ENCODE data around the gene NMT1.

The NMT1 gene

DNA sequence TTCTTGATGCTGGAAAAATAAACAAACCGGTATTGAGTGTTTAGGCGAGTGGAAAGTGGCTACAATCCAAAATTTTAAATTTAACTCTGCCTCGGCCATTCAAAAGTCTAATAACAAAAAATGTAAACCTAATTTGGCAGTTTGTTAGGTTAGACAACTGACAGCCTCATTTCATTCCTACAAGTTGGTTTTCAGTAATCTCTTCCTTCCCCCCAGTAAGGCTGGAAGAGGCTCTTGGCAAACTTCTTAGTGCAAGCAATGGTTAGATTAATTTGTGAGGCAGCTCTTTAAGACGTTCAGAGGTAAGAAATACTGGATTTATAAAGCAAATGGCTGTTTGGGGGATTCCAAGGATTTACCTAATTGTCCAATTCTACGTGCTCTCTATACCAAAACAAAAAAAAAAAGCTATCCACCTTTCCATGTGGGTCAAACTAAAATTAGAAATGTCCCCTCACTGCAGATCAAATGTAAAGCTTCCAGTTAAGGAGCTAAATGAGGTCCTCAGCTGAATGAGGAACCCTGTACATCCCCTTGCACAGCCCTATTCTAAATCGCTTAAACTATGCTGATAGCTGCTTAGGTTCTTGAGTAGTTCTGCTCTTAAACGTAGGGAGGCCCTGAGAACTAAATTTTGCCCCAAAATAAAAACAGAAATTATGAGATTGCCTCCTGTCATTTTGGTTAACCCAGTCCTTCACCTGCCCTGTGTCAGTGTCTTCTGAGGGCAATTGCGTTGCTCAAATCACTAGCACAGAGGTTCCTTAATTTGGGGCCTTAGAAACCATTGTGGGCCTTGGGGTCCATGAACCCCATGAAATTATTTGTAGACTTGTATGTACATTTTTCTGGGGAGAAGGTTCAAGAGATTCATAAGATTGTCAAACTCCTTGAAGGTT, 90.0 kb downstream of the NMT1 start:
- no peak for DNase-seq (ENCODE audit: low read depth in 3 of 3)

DNA sequence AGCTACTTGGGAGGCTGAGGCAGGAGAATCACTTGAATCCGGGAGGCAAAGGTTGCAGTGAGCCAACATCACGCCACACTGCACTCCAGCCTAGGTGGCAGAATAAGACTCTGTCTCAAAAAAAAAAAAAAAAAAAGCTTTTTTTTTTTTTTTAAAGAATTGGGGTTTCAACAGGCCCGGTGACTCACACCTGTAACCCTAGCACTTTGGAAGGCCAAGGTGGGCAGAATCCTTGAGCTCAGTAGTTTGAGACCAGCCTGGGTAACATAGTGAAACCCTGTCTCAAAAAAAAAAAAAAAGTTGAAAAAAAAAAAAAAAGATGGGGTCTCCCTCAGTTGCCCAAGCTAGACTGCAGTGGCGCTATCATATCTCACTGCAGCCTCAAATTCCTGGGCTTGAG, 93.9 kb downstream of the NMT1 start:
- no peak for DNase-seq (ENCODE audit: low read depth in 3 of 3)

- DNase-seq (ENCODE audit: low read depth in 3 of 3) = no peak
Observed at GRCh38 chr17:45155483-45155882, 94.4 kb downstream of the NMT1 start.

DNA sequence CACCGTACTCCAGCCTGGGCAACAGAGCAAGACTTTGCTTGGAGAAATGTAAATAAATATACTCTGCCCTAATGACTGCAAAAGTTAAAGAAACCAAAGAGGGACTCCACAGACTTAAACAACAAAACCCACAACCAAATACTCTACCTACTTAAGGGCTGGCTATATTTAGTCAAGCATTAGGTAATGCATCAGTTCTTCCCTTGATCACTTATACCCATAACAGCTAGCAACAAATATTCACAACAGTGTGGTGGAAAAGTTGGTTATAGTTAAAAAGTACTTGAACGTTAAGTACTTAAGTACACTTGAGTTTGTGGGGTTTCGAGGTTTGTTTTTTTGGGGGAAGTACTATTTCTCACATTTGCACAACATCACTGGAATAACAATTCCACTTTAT, 95.1 kb downstream of the NMT1 start:
- DNase-seq (ENCODE audit: low read depth in 3 of 3) = no peak
